K562 (cell line): ENCODE results near the gene ZNF236. TPM values are rescaled to one million over a fixed set of nuclear protein-coding genes. Genes with fewer than 3 reads are reported as not detected.

ENCODE experiments used
- ATAC-seq: fragments of 200-7000 bp; cut with Tn5 transposase; 3 replicates; pipeline ENCODE4 v1.9.1; 2020; ENCODE audit warnings: moderate library complexity
- BruUV-seq: library from RNA; stranded (reverse); fragments of 400-500 nt; replicated peaks from 2 replicates; lab custom pipeline; 2021; lab: Mats Ljungman, UMichigan
- CTCF ChIA-PET: fragments of 300-600 bp; formaldehyde crosslinking; extraction: SDS; loops from one replicate; lab custom pipeline; 2021; ENCODE audit warnings: low intra/inter-chr PET ratio; lab: Yijun Ruan, JAX
- POLR2A ChIA-PET: fragments of 300-600, 350-650 bp; sonication (Branson Sonifier 250); formaldehyde crosslinking; extraction: SDS; loops from one replicate; lab custom pipeline; 2021; ENCODE audit warnings: antibody characterized with exemption, inconsistent platforms; lab: Yijun Ruan, JAX
- DNase-seq, 4 experiments: peaks; one replicate each; pipeline versions ENCODE4 v3.0.0 to v3.0.0-alpha.2; 2011 to 2018; ENCODE audit warnings: low spot score in 3 of 4, mixed read lengths in 3 of 4; ENCODE audit errors: extremely low read depth in 1 of 4
- FAIRE-seq: peaks from 2 replicates; lab custom pipeline; 2011; peaks lifted over from hg19 to GRCh38; lab: Jason Lieb, UNC
- H2AFZ ChIP-seq: 2 replicates; pipeline ENCODE4 v1.6.0; 2011; ENCODE audit warnings: low read depth, low read length, control low read depth, inconsistent platforms
- H3K27ac ChIP-seq: fragments of 200-600 bp; 3 replicates; pipeline ENCODE4 v1.8.0; 2011; ENCODE audit warnings: low read depth, mild to moderate bottlenecking, control low read depth, inconsistent platforms, low read length, moderate library complexity, mixed read lengths; ENCODE audit errors: extremely low read depth
- H3K27me3 ChIP-seq, 2 experiments: fragments of 300-600 bp in 1 of 2; 2 replicates in 1 of 2; 3 replicates in 1 of 2; pipeline versions ENCODE4 v1.6.0 to v1.8.0; 2011; ENCODE audit warnings: inconsistent platforms in 2 of 2, low read length in 2 of 2, mild to moderate bottlenecking in 1 of 2, mixed read lengths in 1 of 2, moderate library complexity in 1 of 2; ENCODE audit not compliant: control insufficient read depth in 2 of 2, insufficient read depth in 2 of 2
- H3K36me3 ChIP-seq: fragments of 300-600 bp; 3 replicates; pipeline ENCODE4 v1.8.0; 2011; ENCODE audit warnings: mild to moderate bottlenecking, low read length, inconsistent platforms; ENCODE audit not compliant: control insufficient read depth, insufficient read depth
- H3K4me1 ChIP-seq, 2 experiments: fragments of 200-600 bp in 1 of 2; replicated peaks in 1 of 2; 2 replicates in 1 of 2; 3 replicates in 1 of 2; pipeline versions ENCODE4 v1.5.1 to v1.8.0; 2011; ENCODE audit warnings: inconsistent platforms in 2 of 2, low read length in 2 of 2, mild to moderate bottlenecking in 1 of 2, mixed read lengths in 1 of 2, moderate library complexity in 1 of 2; ENCODE audit not compliant: control insufficient read depth in 2 of 2, insufficient read depth in 2 of 2
- H3K4me2 ChIP-seq: 2 replicates; pipeline ENCODE4 v1.6.1; 2011; ENCODE audit warnings: low read length, control low read depth, inconsistent platforms, mixed read lengths; ENCODE audit not compliant: insufficient read depth
- H3K4me3 ChIP-seq: fragments of 200-600 bp; sonication (generic), shearing (Covaris generic); 2 replicates; pipeline ENCODE4 v1.5.1; 2016; ENCODE audit warnings: control low read depth, inconsistent platforms
- H3K79me2 ChIP-seq: fragments of 200-600 bp; 3 replicates; pipeline ENCODE4 v1.8.0; 2011; ENCODE audit warnings: low read length, inconsistent platforms; ENCODE audit not compliant: control insufficient read depth, insufficient read depth
- H3K9ac ChIP-seq, 2 experiments: 2 replicates each; pipeline versions ENCODE4 v1.6.0 to v1.6.1; 2011; ENCODE audit warnings: low read depth in 2 of 2, low read length in 2 of 2, control low read depth in 1 of 2, inconsistent platforms in 1 of 2, mild to moderate bottlenecking in 1 of 2, mixed read lengths in 1 of 2; ENCODE audit not compliant: insufficient read depth in 1 of 2
- H3K9me1 ChIP-seq: one replicate; pipeline ENCODE4 v1.6.0; 2011; ENCODE audit warnings: inconsistent platforms, mild to moderate bottlenecking, low read length, moderate library complexity; ENCODE audit not compliant: control insufficient read depth, insufficient read depth
- H3K9me3 ChIP-seq: replicated peaks from 2 replicates; pipeline ENCODE4 v1.5.1; 2011; ENCODE audit warnings: low read depth, low read length, inconsistent platforms; ENCODE audit not compliant: control insufficient read depth, insufficient read depth
- H4K20me1 ChIP-seq: replicated peaks from 2 replicates; pipeline ENCODE4 v1.6.1; 2011; ENCODE audit warnings: low read length, inconsistent platforms, mixed read lengths; ENCODE audit not compliant: control insufficient read depth, insufficient read depth
- NFRKB ChIP-seq: fragments of 450-650 bp; IDR thresholded peaks from 2 replicates; pipeline ENCODE4 v1.6.1; 2016; ENCODE audit warnings: low read depth
- SNRNP70 ChIP-seq: fragments of 200-400 bp; formaldehyde crosslinking; optimal IDR thresholded peaks from 2 replicates; pipeline ENCODE3; 2017; ENCODE audit warnings: low read depth, low read length
- ZNF785 ChIP-seq: fragments of 250-450 bp; sonication (Bioruptor Pico); IDR thresholded peaks from 2 replicates; pipeline ENCODE4 v1.4.0; 2020; ENCODE audit warnings: mild to moderate bottlenecking
- in situ Hi-C: fragments of 300-500 bp; cut with MboI; formaldehyde crosslinking; loops from 4 replicates; pipeline ENCODE4 v1.15.0; 2018; ENCODE audit warnings: inconsistent platforms, mixed read lengths
- intact Hi-C: fragments of 100-400 bp; cut with micrococcal nuclease; formaldehyde crosslinking; loops from 2 replicates; pipeline ENCODE4 v1.14.2; 2022
- polyA plus RNA-seq, 8 experiments: library from polyadenylated mRNA; depleted of rRNA in 4 of 8; stranded (reverse) in 5 of 8; unstranded in 3 of 8; fragments of >200 nt; fragmentation: Nextera tagmentation in 2 of 8; fragmentation: Illumina TruSeq in 1 of 8; extraction: Ambion mirVana in 2 of 8; extraction: Trizol in 1 of 8; gene quantifications; 2 replicates each; pipeline versions ENCODE4 v1.2.1 to v1.2.3, GENCODE V29; 2011 to 2014; ENCODE audit warnings: inconsistent platforms in 1 of 8, missing spikeins in 1 of 8
- total RNA-seq, 7 experiments: library from RNA; depleted of rRNA in 6 of 7; stranded (reverse); fragments of >200 nt in 6 of 7; fragmentation: Illumina TruSeq in 2 of 7; extraction: Trizol in 2 of 7; gene quantifications; 2 replicates each; pipeline versions ENCODE4 v1.2.1 to v1.2.3, GENCODE V29; 2011 to 2021; ENCODE audit warnings: low replicate concordance in 1 of 7
- TF ChIP-seq, protein P1 (sequence below): fragments of 450-650 bp; IDR thresholded peaks from 2 replicates; pipeline ENCODE4 v1.7.0; 2016; ENCODE audit warnings: borderline replicate concordance
- TF ChIP-seq, protein P2 (sequence below), 2 experiments: fragments of 450-650 bp in 1 of 2; sonication (generic) in 1 of 2; formaldehyde crosslinking in 1 of 2; IDR thresholded peaks in 1 of 2; conservative IDR thresholded peaks in 1 of 2; 2 replicates each; pipeline versions ENCODE4 v1.6.1 to v1.8.1; 2016 to 2023; ENCODE audit warnings: mild to moderate bottlenecking in 2 of 2, moderate library complexity in 2 of 2, inconsistent platforms in 1 of 2, missing genetic modification reagents in 1 of 2

ZNF236 gene
- total and polyA plus RNA-seq, 9 of the 15 experiments (the other 6 are each of a cell fraction or from before 2014, with no cell fraction given) = 0.35 to 8.7 (median 3.4) TPM

- TF ChIP-seq NFRKB (0 out of 2 replicates have a peak, but pooled peaks have one; percentile 32), ZNF785 (no peak)
- TF ChIP-seq, protein P1, sequence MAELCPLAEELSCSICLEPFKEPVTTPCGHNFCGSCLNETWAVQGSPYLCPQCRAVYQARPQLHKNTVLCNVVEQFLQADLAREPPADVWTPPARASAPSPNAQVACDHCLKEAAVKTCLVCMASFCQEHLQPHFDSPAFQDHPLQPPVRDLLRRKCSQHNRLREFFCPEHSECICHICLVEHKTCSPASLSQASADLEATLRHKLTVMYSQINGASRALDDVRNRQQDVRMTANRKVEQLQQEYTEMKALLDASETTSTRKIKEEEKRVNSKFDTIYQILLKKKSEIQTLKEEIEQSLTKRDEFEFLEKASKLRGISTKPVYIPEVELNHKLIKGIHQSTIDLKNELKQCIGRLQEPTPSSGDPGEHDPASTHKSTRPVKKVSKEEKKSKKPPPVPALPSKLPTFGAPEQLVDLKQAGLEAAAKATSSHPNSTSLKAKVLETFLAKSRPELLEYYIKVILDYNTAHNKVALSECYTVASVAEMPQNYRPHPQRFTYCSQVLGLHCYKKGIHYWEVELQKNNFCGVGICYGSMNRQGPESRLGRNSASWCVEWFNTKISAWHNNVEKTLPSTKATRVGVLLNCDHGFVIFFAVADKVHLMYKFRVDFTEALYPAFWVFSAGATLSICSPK = 0 out of 2 replicates have a peak, but pooled peaks have one; percentile 22
- TF ChIP-seq, all 486 proteins: peak for 8
These were observed 12.0 kb downstream of the ZNF236 start (continued) for GRCh38 chr18:76834379-76834778.

DNA sequence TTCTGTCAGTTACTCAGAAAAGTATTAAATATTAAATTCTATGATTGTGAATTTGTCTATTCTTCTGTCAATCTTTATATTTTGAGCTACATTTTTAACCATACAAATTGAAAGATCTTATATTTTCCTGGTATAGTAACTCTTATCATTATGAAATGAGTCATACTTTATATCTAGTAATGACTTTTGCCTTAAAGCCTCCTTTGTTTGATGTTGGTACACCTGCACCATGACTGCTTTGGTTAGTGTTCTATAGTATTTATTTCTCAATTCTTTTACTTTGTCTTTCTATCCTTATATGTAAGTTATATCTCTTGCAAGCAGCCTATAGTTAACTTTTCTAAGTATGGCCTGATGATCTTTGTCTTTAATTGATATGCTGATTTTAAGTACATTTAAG is 13.0 kb downstream of the ZNF236 start:
- Histone ChIP-seq H3K9me1 (no peaks in the 10 kb centered on the region), H3K4me2 (no peak overlapping the region), H3K79me2 (peaks cover 61% of the 10 kb centered on the region), H3K4me3 (no peak overlapping the region), H3K27me3 (no peaks in the 10 kb centered on the region), H3K27ac (no peak overlapping the region), H3K9ac (peak overlapping the region in 1 of 2 experiments; percentile 61; a peak in 1 of 4 replicates), H3K9me3 (no peaks in the 10 kb centered on the region), H3K36me3 (no peaks in the 10 kb centered on the region), H3K4me1 (peaks cover 0 to 10% of the 10 kb centered on the region in 2 experiments; a peak in 3 of 5 replicates), H2AFZ (no peak overlapping the region), H4K20me1 (peaks cover 4% of the 10 kb centered on the region; the same call in 1 of the 2 replicates)
- ChIA-PET POLR2A (no interaction called here), CTCF (no interaction called here)
- DNase-seq (no peak), FAIRE-seq (no peak), ATAC-seq (no peak)
- TF ChIP-seq SNRNP70 = no peak
- TF ChIP-seq, protein P2, sequence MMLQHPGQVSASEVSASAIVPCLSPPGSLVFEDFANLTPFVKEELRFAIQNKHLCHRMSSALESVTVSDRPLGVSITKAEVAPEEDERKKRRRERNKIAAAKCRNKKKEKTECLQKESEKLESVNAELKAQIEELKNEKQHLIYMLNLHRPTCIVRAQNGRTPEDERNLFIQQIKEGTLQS (IDR thresholded peaks at IDR 0.05) = peak; percentile 50
- TF ChIP-seq, protein P2 (CRISPR knock-in tag; conservative IDR thresholded peaks at IDR 0.05) = no peak
- in situ Hi-C loops = no loop called here
- intact Hi-C loops = no loop called here
- no TSS peak for BruUV-seq
